Effector CD4-positive, alpha-beta T cell (primary cell): ENCODE data around the gene DAAM2.

Experiments used
- DNase-seq: peaks from one replicate; pipeline ENCODE4 v3.0.0-alpha.2; 2020

Gene DAAM2

DNA sequence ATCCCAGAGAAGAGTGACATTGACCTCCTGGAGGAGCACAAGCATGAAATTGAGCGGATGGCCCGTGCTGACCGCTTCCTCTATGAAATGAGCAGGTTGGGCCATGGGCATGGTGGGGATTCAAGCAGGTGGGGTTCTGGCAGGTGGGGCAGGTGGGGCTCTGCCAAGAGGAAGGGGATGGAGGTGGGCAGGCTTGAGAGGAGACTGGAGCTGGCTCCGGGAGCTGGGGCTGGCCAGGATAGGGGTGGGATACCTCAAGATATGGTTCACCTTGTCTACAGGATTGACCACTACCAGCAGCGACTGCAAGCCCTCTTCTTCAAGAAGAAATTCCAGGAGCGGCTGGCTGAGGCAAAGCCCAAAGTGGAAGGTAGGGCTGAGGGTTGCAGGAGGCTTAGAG lies 99.2 kb downstream of the DAAM2 start:
- DNase-seq, result no peak

DNA sequence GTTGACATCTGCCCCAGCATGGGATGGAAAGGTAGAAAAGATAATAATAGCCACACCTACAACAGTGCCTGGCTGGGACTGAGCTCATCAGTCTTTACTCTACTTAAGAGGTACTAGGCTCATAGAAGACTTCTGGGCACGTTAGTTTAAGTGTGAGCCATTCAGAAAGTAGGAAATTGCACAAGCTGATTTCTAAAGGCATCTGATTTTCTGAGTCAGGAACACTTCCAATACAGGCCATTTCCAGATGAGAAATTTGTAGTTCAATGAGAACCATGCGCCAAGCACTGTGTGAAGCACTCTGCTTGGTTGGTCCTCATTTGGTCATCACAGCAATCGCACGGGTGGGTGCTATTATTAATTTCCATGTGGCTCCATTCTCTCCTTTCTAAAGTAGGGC lies 99.8 kb downstream of the DAAM2 start:
- DNase-seq, result no peak

DNA sequence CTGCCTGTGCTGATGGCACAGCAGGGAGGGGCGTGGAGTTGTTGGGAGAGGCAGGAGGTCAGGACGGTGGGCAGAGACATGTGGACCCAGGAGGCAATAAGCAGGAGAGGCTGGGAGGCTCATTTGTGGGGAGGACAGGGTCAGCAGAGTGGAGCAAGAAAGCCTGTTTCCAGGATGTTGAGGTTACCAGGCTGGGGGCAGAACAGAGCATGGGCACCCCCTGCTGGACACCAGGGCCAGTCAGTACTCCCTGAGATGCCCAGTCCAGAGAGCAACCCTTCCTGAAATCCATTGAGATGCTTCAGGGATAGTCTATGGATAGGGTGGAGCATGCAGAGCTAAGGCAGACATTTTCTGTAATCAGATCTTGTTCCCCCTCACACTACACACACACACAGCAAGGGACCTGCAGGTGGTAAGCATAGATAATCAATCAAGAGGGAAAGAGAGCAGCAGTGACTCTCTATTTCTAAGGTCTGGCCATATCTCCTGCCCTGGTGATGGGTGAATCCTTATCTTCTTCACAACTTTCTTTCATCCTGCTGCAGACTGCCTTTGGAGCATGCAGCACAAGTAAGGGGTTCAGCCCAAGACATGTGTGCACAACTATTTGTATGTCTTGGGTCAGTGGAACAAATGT lies 100.4 kb downstream of the DAAM2 start:
- DNase-seq, result no peak

DNA sequence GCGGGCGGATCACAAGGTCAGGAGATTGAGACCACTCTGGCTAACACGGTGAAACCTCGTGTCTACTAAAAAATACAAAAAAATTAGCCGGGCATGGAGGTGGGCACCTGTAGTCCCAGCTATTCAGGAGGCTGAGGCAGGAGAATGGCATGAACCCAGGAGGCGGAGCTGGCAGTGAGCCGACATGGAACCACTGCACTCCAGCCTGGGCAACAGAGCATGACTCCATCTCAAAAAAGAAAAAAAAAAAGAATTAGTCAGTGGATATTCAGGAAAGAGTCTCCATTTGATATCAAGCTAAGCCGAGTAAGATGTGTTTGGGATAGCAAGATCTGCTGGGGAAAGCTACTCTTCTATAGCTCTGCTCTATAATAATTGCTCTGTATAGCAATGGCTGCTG lies 101.1 kb downstream of the DAAM2 start:
- DNase-seq, result no peak

DNA sequence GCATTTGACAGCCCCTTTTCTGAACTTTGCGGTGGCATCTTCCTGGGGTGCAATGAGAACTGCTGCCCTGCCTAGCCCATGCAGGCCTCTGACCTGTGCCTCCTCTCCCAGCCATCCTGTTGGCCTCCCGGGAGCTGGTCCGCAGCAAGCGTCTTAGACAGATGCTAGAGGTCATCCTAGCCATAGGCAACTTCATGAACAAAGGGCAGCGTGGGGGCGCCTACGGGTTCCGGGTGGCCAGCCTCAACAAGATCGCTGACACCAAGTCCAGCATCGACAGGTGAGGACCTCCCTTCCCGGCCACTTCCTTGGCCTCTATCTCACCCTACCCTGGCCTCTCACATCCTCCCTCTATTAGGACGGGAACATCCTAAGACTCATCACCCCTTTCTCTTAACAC lies 104.5 kb downstream of the DAAM2 start:
- DNase-seq, result no peak

DNA sequence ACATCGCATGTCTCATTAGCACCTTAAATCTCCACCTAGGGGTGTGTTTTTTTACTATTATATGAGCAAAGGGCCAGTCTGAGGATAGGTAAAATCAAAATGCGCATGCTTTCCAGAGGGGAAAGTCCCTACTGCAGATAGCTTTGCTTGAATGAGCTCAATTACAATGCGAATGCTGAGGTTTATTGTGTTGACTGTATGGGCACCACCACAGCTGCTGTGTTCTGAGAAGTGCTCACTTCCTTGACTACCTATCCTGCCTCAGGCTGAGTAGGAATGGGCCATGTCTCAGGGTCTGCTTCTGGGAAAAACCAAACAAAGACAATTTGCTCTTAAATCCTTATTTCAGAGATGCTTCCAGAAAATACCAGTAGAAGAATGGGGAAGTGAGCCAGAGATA lies 105.5 kb downstream of the DAAM2 start:
- no peak for DNase-seq

DNA sequence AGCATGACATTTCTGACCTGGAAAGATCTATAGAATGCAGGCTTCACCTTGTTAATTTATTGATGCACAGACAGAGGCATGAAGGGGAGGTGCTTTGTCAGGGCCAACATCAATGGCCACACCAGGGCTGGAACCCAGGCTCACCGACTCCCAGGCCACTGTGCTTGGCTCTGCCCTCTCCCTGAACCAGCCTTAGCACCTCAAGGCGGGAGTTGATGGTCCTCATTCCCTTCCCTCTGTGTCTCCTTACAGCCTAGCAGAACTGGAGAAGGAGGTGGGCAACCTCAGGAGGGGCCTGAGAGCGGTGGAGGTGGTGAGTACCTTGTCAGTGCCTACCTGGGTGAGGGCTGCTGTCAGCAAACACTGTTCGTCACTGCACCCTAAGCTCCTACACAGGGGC lies 106.4 kb downstream of the DAAM2 start:
- DNase-seq, result no peak

DNA sequence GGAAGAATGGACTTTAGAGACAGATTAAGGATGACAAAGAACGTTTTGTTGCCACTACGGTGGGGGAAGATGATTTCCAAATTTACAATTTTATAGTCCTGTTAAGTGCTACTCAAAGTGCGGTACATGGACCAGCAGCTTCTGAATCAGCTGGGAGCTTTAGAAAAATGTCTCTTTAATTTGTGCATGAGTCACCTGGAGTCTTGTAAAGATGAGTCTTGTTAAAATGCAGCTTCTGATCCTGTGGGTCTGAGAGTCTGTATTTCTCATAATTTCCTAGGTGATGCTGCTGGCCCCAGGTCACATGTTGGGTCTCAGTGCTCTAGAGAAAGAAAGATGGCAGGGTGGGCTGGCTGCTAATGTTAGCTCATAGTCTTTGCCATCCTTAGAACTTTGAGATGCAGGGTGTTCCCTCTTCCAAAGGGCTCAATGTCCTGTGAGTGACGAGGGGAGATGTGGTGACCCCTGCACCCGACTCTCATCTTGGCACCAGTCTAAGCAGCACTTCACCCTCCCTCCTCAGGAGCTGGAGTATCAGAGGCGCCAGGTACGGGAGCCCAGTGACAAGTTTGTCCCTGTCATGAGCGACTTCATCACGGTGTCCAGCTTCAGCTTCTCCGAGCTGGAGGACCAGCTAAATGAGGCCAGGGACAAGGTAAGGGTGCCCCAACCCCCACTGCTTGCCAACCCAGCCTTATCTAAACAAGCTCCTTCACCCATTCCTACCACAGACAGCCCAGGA lies 107.5 kb downstream of the DAAM2 start:
- DNase-seq, result no peak

DNA sequence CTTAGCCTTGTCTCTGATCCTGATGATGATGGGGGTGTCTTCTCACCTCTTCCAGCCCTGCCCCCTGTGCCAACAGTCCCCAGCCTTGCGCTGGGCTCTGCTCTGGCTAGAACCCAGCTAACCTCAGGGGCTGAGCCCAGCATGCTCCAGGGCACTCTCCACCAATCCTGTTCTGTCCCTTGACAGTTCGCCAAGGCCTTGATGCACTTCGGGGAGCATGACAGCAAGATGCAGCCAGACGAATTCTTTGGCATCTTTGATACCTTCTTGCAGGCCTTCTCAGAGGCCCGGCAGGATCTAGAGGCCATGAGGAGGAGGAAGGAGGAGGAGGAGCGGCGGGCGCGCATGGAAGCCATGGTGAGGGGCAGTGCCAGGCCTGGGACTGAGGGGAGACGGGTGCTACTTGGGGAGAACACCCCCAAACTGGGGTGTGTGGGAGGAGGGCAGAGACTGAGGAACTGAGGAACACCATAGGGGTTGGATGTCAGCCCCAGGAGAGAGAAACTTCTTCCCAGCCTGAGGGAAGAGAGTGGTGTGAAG lies 109.0 kb downstream of the DAAM2 start:
- no peak for DNase-seq

DNA sequence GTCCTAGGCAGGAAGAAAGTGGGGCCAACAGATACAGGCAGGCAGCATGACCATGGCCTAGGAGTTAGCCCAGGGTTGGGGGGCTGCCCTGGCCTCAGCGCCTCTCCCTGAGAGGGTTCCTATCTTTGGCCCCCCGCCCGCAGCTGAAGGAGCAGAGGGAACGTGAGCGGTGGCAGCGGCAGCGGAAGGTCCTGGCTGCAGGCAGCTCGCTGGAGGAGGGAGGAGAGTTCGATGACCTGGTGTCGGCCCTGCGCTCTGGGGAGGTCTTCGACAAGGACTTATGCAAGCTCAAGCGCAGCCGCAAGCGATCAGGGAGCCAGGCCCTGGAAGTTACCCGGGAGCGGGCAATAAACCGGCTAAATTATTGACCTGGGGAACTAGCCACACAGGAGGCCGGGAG lies 109.5 kb downstream of the DAAM2 start:
- DNase-seq, result no peak

DNA sequence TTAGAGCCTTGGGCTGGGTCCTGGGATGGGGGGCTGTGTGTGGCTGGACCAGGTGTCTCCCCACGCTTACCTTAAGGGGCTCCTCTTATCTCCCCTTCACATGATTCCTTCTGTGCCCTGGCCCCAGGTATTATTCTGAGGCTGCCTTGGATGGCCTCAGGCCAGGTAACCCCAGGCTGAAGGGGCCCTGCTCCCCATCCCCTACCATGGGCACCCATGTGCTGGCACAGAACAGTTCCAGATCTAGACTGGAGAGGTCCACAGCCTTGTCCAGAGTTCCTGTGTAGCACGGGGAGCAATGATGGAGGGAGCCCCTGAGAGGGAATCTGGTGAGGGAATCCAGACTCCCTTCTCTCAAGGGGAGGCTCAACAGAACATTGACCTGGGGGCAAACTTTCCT lies 110.0 kb downstream of the DAAM2 start:
- DNase-seq, result no peak

DNA sequence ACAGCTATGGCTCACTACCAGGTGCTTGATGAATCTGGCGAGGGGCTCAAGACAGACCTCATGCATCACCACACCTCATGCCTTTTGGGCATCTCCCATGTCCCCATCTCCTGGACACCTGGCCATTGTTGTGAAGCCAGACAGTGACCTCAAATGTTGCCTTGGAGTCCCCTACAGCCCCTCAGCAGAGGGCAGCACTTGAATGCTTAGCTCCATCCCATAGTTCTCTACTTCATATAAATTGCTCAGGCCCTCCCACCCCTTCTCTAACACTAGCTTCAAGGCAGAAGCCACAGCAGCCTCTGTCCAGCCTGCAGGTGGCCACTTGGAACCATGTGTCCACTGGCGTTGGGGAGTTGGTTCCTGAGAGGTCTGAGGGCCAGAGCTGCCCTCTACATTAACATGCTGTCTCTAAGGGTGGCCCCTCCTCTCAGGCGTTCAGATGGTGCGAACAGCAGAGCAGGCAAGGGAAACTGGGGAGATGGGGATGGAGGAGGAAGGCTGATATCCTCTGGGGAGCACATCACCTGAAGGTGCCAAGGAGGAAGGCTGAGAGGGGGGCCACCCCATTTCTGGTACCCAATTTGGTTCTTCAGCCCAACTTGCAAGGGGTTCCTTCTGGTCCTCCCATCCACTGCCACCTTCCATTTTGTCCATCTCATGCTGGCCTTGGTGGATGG lies 110.8 kb downstream of the DAAM2 start:
- DNase-seq, result no peak

DNA sequence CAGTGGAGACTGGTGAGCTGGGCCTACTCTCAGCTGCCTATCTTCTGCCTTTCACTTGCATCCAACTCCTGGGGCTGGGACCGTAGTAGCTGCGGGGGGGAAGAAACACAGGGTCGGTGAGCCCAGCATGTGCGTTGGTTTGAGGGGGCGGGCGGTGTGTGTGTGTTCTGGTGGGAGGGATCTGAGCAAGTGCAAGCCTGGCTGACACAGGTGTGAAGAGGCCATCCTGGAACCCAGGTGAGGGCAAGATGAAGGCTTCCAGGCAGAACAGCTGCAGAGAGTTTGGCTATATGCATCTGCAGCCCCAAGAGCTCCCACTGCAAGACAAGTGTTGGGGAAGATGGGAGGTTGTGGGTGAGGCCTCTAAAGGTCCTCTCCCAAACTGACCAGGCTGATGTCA lies 111.5 kb downstream of the DAAM2 start:
- DNase-seq, result no peak

DNA sequence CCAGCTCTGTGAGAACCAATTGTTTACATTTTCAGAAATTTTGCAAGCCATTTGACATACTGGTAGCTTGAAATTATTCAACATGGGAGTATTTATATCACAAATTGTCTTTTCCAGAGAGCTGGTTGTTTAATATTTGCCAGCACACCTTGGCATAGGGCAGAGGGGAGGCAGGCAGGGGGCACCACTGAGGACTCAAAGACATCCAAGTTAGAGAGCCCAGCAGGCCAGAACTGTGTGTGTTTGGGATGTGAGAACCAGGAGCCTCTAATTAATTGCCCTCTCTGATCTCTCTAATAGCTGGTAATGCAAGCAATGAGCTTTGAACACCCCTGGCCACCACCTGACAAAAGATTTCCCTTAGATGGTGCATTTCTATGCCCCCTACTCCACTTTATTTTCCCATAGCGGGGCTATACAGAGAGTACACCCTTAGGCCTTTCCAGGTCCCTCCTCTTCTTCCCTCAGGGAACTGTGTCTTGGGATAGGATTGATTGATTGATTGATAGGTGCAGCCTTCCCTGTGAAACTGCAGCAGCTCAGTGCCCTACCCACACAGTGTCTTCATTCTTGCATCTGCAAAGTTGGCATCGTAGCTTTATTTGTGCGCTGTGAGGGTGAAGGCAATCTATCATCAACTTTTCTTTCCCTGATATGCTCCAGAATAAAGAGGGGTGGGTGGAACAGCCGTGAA lies 112.9 kb downstream of the DAAM2 start:
- no peak for DNase-seq

DNA sequence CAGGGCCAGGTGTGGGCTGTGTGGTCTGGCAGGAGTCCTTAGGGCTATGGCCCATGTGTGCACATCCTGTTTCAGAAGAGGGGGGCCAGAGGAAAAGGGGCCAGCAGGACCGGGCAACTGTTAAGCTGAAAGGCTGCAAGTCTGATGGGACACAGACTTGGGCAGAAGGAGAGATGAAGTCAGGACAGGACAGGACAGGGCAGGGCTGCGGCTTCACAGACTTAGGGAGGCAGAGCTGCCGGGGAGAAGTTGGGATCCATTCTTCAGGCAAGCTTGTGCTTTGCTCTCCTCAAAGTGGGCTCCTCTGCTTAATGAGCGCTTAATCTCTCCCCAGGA lies 113.4 kb downstream of the DAAM2 start:
- no peak for DNase-seq

DNA sequence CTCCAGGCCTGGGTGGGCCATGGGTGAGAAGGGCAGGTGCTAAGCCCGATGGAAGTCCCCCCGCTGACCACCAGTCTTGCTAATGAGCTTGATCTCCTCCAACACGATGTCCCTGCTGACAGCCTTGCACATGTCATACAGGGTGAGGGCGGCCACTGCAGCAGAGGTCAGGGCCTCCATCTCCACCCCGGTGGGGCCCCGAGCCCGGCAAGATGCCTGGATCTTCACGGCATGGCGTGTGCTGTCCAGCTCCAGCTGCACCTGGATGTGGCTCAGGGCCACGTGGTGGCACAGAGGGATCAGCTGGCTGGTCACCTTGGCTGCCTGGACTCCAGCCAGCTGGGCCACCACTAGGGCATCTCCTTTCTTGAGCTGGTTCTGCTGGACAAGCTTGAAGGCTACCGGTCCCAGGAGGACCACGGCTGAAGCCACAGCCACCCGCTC lies 114.2 kb downstream of the DAAM2 start:
- no peak for DNase-seq

DNA sequence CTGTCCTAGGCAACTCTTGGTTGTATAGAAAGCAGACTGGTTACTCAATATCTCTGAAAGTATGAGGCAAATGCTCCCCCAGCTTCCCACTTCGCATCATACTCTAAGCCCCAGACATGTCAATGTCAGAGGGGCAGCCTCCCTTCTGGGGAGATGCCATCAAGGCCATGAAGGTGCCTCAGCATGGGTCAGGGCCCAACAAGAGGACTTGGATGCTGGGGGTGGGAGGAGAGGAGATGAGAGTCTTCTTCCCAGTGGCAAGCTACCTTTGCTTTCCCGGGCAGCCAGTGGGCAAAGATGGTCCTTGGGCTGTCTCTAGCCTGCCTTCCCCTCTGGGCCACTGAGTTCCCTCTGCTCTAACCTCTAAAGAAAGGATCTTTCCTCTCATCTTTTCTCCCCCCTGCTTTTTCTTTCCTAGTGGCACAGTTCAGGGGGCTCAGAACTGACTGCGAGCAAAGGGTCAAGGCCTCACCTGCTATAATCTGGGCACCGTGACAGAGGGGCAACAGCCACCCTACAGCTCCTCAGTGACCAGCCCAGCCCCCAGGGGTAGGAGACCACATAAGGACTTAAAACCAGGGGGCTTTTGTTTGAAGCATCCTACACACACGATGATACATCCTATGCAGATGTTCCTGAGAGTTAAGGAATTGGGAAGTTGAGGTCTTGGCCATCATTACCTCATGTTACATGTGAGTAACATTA lies 115.8 kb downstream of the DAAM2 start:
- no peak for DNase-seq

DNA sequence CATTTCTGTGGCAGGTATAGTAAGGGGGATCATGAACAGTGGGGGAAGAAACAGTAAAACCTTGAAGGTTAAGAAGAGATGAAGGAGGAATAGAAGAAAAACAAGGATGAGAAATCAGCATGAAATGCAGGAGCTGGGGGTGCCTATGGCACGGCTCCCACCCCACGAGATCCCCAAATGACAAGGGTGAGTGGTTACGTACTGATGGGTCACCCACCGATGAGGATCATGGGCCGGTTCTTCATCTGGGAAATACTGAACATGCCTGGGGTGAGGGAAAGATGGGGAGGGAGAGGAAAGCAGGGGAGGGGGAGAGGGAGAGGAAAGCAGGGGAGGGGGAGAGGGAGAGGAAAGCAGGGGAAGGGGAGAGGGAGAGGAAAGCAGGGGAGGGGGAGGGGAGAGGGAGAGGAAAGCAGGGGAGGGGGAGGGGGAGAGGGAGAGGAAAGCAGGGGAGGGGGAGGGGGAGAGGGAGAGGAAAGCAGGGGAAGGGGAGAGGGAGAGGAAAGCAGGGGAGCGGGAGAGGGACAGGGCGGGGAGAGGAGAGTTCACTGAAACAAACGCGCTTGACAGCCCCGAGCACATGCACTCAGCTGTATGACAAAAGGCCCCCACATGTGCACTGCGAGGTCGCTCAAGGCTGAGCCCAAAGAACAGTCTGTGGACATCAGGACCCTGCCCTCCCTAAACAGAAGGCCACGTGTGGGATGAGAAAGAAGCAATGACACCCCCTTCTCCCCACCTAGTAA lies 116.8 kb downstream of the DAAM2 start:
- DNase-seq, result no peak

DNA sequence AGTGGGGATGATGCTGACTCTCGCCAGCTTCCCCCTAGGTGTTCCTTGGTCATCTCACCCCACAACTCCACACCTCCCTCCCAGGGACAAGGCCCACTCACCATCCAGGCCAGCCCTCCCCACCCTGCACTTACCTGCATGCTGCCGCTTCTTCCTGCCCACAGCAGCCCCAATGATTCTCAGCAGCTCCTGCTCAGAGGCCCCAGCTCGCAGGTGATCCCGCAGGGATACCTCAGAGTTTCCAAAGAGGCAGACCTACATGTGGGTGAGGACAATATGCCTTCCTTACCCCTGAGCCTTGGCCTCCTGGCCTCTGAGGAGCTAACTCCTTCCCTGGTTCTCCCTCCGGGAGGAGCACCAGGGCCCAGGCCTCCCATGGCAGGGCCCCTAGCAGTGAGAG lies 117.5 kb downstream of the DAAM2 start:
- no peak for DNase-seq

DNA sequence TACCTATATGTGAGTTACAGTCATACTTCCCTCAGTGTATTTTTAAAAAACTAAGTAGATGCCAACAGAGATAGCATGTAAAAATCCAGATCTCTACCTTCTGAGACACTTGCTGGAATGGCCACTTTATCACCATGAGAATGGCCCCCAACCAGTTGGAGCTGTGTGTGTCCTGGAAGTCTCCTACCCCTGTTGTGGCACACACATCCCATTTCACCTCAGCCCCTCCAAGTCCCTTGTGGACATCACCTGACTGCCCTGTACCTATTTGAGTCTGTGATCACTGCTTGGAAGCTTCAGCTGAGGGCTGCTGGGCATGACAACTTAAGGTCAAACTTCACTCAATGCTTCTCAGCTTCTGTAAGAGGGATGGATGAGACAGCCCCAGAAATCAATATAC lies 118.0 kb downstream of the DAAM2 start:
- DNase-seq, result no peak

DNA sequence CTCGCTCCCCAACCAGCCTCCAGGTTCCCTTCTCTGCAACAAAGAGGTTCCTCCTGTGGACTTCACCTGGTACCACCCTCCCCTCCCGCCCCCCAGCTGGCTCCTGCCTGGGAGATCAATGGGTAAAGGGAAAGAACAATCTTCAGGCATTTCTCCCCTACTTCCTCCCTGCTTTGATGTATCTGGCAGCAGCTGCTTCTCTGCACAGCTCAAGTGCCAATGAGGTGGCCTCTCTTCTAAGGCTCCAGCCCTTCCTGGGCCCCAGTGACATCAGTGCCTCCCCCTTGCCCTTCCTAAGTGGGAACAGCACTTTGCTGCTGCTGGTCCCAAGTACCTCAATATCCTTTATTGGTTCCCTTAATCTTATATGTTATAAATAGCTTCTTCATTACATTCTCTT lies 118.6 kb downstream of the DAAM2 start:
- DNase-seq, result no peak

DNA sequence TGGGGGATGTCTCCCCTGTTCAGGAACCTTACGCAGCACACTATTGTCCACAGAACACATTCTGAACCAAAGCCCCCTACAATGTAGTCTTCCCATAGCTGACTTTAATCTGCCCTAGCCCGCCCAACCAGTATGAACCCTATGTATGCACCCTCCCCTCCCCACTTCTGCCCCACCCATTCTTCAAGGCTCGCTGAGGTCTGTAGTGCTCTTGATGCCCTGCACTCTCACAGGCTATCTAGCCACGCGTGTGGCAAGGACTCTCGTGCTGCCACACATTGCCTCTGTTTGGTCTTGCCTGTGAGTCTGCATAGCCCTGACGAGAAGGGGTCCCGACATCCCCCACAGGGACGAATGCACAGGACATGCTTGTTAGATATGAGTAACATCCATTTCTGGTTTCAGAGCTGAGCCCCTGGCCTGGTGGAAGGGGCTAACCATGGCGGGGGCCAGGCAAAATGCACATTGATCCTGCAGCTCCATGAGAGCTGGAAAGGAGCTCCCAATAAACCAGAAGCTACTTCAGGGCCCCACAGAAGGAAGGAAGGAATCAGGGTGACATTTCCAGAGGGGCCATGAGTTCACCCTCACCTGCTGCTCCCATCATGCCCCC lies 119.4 kb downstream of the DAAM2 start:
- no peak for DNase-seq
